NCI-H1436 treated with DMSO at 0.1 percent for 48 hours (cell line): ENCODE data around the gene RHOD.
A peak's percentile ranks its signal among the peaks of the same experiment; 100 is the strongest.

Source experiments
- DNase-seq: peaks from one replicate; lab custom pipeline; 2025; lab: John Stamatoyannopoulos, UW

The RHOD gene

GRCh38 chr11:67032830-67033551 lies 23.7 kb upstream of the RHOD start:
- DNase-seq = no peak

DNA sequence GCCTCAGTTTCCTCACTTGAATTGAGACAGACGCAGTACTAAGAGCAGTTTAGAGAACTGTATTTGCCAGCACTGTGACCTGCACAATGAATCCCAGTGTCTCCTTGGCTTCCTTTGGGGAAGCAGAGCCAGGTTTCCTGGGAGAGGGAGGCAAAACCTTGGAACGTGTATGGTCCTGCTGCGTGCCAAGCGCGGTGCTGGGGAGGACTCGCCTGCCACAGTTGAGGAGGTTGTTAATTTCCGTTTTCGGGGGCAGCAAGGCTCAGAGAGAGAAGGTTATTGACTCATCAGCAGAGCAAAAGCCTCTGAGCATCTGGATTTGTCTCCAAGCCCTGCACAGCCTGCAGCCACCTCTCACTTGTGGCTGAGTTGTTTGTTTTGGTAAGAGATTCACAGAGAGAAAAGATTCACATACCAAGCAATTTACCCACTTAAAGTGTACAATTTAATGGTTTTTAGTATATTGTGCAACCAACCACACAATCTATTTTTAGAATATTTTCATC lies 22.9 kb upstream of the RHOD start:
- DNase-seq = no peak

GRCh38 chr11:67034350-67034749 lies 22.3 kb upstream of the RHOD start:
- no peak for DNase-seq

GRCh38 chr11:67040147-67040546 lies 16.5 kb upstream of the RHOD start:
- DNase-seq = no peak

- no peak for DNase-seq
Measured at GRCh38 chr11:67041602-67042001, 15.0 kb upstream of the RHOD start.

- DNase-seq = no peak
Measured at GRCh38 chr11:67043572-67044349, 12.9 kb upstream of the RHOD start.

DNA sequence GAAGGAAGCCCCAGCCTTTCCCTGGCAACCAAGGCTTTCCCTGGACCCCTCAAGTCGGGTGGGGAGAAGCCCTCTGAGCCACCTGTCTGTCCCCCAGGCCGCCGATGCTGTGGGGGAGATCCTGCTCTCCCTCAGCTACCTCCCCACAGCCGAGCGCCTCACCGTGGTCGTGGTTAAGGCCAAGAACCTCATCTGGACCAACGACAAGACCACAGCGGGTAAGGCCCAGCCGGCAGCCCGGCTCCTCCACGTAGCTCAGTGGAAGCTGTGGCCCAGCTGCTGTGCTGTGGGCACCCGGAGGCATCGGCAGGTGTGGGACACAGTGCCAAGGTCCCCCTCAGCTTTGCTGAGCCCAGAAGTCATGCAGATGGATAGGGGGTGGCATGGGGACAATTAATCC lies 12.2 kb upstream of the RHOD start:
- no peak for DNase-seq

DNA sequence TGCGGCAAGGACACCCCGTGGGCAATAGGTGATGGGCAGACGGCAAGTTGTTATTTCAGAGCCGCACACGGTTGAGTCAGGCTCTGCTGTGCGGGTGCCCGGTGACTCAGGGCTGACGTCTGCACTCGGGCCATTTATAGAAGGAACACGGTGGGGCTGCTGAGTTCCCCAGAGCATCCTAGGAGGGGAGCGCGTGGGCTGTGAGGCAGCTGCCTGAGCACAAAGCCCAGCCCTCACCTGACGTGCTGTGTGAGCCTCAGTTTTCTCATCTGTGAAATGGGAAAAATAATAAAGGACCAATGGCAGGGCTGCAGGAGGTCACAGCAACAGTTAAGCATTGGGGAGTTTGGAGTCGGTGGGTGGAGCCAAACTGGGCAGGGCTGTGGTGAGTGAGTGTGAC lies 11.3 kb upstream of the RHOD start:
- DNase-seq = peak; percentile 15

DNA sequence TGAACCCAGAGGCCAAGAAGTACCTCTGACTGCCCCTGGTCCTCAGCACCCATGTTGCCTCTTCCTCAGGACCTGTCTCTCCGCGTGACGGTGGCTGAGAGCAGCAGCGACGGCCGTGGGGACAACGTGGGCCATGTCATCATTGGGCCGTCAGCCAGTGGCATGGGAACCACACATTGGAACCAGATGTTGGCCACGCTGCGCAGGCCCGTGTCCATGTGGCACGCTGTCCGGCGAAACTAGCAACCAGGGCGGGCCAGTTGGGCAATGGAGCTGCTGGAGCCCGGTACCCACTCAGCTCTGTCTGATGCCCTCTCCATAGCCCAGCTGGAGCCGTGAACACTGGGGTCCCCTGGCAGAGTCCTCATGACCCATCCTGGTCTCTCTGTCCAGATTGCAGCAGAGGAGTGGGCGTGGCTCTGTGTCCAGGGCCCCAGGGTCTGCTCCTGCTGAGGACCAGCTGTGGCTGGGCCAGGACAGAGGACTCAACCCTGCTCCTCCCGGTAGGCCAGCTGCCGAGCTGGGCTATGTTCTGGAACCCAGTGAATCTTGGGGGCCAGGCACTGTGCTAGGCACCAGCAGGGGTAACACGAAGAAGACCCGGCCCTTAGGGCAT lies 8.0 kb upstream of the RHOD start:
- DNase-seq = no peak

DNA sequence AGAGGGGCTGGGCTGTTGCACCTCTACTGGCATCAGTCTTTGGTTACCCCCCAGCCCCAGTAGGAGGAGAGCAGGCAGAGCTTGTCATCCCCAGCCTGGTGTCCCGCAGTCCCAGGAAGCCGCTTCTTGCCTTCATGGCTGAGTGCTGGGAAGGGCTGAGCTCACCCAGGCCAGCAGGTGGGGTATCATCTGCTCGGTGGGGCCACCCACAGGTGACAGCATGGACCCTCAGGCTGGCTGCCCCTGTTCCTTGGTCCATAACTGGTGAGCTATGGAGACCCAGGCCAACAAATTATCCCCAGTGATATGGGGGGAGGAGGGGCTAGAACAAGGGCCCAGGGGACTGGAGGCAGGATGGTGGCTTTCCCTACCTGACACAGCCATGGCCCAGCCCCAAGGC lies 6.5 kb upstream of the RHOD start:
- no peak for DNase-seq

- DNase-seq = no peak
Measured at GRCh38 chr11:67051180-67051893, 5.3 kb upstream of the RHOD start.

GRCh38 chr11:67051945-67052488 lies 4.6 kb upstream of the RHOD start:
- DNase-seq = no peak

- DNase-seq = no peak
Measured at GRCh38 chr11:67052891-67053290, 3.8 kb upstream of the RHOD start.

GRCh38 chr11:67053896-67054329 lies 2.7 kb upstream of the RHOD start:
- no peak for DNase-seq

GRCh38 chr11:67054346-67054835 lies 2.3 kb upstream of the RHOD start:
- no peak for DNase-seq

- DNase-seq = no peak
Measured at GRCh38 chr11:67054836-67055523, 1.7 kb upstream of the RHOD start.

DNA sequence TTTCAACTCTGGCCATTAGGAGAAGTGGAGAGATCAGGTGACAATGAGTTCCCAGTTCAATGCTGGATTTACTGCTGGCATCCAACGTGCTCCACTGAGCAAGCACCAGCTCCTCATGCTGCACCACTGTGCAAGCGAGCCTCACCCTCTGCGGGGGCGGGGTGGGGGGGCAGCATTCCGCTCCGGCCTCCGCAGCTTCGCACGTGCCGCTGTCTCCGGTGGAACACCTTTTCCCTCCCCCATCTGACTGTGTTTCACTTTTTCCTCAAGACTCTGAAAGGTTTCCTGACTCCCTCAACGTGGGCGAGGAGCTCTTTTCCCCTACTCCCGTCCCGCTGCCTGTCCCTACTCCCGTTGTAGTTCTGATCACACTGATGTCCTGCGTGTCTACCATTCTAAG lies 835 bp upstream of the RHOD start:
- DNase-seq = no peak

- DNase-seq = no peak
Measured at GRCh38 chr11:67057205-67057672, 592 bp downstream of the RHOD start.

- no peak for DNase-seq
Measured at GRCh38 chr11:67058506-67058905, 1.9 kb downstream of the RHOD start.

DNA sequence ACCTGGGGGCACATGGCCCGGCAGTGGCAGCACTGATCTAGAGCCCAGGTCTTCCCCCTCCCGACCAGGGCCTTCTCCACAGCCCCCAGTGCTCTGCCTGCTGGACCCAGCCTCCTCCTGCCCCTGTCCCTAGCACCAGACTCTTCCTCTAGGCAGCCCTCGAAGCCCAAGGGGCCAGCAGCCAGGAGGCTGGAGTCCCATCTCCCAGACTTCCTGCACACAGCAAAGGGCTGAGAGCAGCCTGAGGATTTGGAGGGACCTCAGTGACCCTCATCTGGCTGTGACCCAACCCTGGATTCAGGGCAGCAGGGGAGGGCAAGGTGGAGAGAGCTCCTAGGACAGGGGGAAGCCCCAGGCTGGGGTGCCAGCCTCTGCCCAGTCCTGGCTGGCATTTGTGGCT lies 3.0 kb downstream of the RHOD start:
- no peak for DNase-seq

DNA sequence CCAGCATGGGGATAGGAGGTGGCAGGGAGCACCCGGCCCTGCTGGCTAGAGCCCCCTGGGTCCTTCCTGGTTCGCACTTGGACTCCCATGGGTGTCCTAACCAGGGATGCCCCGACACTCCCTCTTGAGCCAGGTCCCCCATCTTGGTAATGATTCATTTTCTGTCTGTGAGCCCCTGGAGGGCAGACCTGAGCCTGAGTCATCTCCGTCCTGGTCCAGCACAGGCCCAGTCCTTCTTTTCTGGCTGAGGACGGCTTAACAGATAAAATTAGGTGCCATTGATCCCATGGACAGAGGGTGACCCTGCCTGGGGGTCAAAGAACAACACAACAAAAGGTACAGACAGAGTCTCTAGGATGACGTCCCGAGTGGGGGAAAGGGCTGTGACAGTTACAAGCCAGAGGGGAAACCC lies 3.5 kb downstream of the RHOD start:
- DNase-seq = no peak
